PC-9 (cell line): ENCODE data around the gene PDIA4. TPM values are rescaled to one million over a fixed set of nuclear protein-coding genes. Genes with fewer than 3 reads are reported as not detected.

Experiments used
- BruUV-seq: library from RNA; stranded (reverse); fragments of 400-500 nt; replicated peaks from 2 replicates; lab custom pipeline; 2021; lab: Mats Ljungman, UMichigan
- CTCF ChIA-PET: fragments of 300-600 bp; sonication (Branson Sonifier 250); formaldehyde crosslinking; loops from one replicate; lab custom pipeline; 2022; ENCODE audit warnings: antibody characterized with exemption; lab: Charles Lee
- POLR2A ChIA-PET: fragments of 300-600 bp; sonication (Branson Sonifier 250); formaldehyde crosslinking; loops from one replicate; lab custom pipeline; 2022; ENCODE audit warnings: antibody characterized with exemption; ENCODE audit not compliant: unreplicated experiment; lab: Charles Lee
- DNase-seq, 2 experiments: peaks; one replicate each; pipeline versions ENCODE4 v3.0.0 to v3.0.0-alpha.2; 2015 to 2022; ENCODE audit warnings: mixed read lengths in 1 of 2
- H2AFZ ChIP-seq: fragments of 200-600 bp; sonication (generic); 2 replicates; pipeline ENCODE4 v1.8.1; 2017; ENCODE audit warnings: antibody characterized with exemption
- H3F3A ChIP-seq: fragments of 200-600 bp; sonication (generic); 2 replicates; pipeline ENCODE4 v1.8.1; 2017; ENCODE audit warnings: antibody characterized with exemption, mild to moderate bottlenecking, low read depth; ENCODE audit not compliant: insufficient read depth
- H3K27ac ChIP-seq: fragments of 200-600 bp; sonication (generic); 2 replicates; pipeline ENCODE4 v1.6.1; 2016; ENCODE audit warnings: mixed run types
- H3K27me3 ChIP-seq: fragments of 200-600 bp; sonication (generic); 2 replicates; pipeline ENCODE4 v1.6.1; 2016; ENCODE audit warnings: low read depth, mixed run types; ENCODE audit not compliant: insufficient read depth
- H3K36me3 ChIP-seq: fragments of 200-600 bp; sonication (generic); 2 replicates; pipeline ENCODE4 v1.6.1; 2016; ENCODE audit warnings: low read depth, mixed run types
- H3K4me1 ChIP-seq: fragments of 200-600 bp; sonication (generic); replicated peaks from 2 replicates; pipeline ENCODE4 v1.6.1; 2016; ENCODE audit warnings: mixed run types; ENCODE audit not compliant: insufficient read depth
- H3K4me2 ChIP-seq: fragments of 200-600 bp; sonication (generic); 2 replicates; pipeline ENCODE4 v1.6.1; 2017; ENCODE audit warnings: mixed run types
- H3K4me3 ChIP-seq: fragments of 200-600 bp; sonication (generic); 2 replicates; pipeline ENCODE4 v1.6.1; 2016; ENCODE audit warnings: mixed run types
- H3K79me2 ChIP-seq: fragments of 200-600 bp; sonication (generic); 2 replicates; pipeline ENCODE4 v1.6.1; 2017; ENCODE audit warnings: low read depth, mixed run types
- H3K9me2 ChIP-seq: fragments of 200-600 bp; sonication (generic); 2 replicates; pipeline ENCODE4 v1.8.1; 2017; ENCODE audit warnings: mild to moderate bottlenecking; ENCODE audit not compliant: insufficient read depth
- H3K9me3 ChIP-seq: fragments of 200-600 bp; sonication (generic); 2 replicates; pipeline ENCODE4 v1.8.1; 2016; ENCODE audit warnings: low read depth; ENCODE audit not compliant: insufficient read depth
- H4K20me1 ChIP-seq: fragments of 200-600 bp; sonication (generic); 2 replicates; pipeline ENCODE4 v1.8.1; 2017; ENCODE audit not compliant: insufficient read depth
- CTCF ChIP-seq: fragments of 200-600 bp; sonication (generic); conservative IDR thresholded peaks from 2 replicates; pipeline ENCODE4 v1.6.1; 2017; ENCODE audit warnings: mixed run types, antibody characterized with exemption, mild to moderate bottlenecking, moderate library complexity
- EZH2 ChIP-seq: fragments of 200-600 bp; sonication (generic); IDR thresholded peaks from 2 replicates; pipeline ENCODE4 v1.8.0; 2017; ENCODE audit warnings: antibody characterized with exemption, low read depth
- intact Hi-C: fragments of 100-400 bp; cut with micrococcal nuclease; formaldehyde crosslinking; loops from one replicate; pipeline ENCODE4 v1.10.0; 2022; ENCODE audit not compliant: unreplicated experiment
- total RNA-seq: library from RNA; stranded (reverse); gene quantifications from 2 replicates; pipeline ENCODE4 v1.2.3, GENCODE V29; 2021

PDIA4 gene
- total RNA-seq, 1 experiment from 2014 or later: 221 TPM

DNA sequence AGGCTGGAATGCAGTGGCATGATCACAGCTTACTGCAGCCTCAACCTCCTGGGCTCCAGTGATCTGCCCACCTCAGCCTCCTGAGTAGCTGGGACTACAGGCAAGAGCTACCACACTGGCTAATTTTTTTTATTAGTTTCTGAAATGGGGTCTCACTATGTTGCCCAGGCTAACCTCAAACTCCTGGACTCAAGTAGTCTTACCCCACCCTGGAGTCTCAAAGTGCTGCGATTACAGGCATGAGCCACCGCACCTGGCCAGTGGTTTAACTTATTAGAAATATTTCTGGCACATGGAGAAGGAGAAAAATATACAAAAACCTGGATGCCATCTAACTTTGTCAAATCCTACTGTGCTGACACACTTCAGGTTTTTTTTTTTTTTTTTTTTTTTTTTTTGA lies 47.0 kb upstream of the PDIA4 start:
- H3K4me1 ChIP-seq: no peaks in the 10 kb centered on the region
- H3K4me2 ChIP-seq: no peak overlapping the region
- no peaks in the 10 kb centered on the region for H3K27me3 ChIP-seq
- H3K27ac ChIP-seq: no peak overlapping the region
- ChIA-PET CTCF (no interaction called here), POLR2A (no interaction called here)
- no peak for DNase-seq
- no peaks in the 10 kb centered on the region for H3F3A ChIP-seq
- H3K9me3 ChIP-seq: no peaks in the 10 kb centered on the region
- no TSS peak for BruUV-seq
- H2AFZ ChIP-seq: no peak overlapping the region
- no peaks in the 10 kb centered on the region for H3K9me2 ChIP-seq
- no peaks in the 10 kb centered on the region for H4K20me1 ChIP-seq
- intact Hi-C loops: no loop called here
- H3K36me3 ChIP-seq: peaks cover 11% of the 10 kb centered on the region; the same call in 1 of the 2 replicates
- H3K79me2 ChIP-seq: no peaks in the 10 kb centered on the region
- TF ChIP-seq CTCF: no peak
- no peak for TF ChIP-seq EZH2
- no peak overlapping the region for H3K4me3 ChIP-seq

DNA sequence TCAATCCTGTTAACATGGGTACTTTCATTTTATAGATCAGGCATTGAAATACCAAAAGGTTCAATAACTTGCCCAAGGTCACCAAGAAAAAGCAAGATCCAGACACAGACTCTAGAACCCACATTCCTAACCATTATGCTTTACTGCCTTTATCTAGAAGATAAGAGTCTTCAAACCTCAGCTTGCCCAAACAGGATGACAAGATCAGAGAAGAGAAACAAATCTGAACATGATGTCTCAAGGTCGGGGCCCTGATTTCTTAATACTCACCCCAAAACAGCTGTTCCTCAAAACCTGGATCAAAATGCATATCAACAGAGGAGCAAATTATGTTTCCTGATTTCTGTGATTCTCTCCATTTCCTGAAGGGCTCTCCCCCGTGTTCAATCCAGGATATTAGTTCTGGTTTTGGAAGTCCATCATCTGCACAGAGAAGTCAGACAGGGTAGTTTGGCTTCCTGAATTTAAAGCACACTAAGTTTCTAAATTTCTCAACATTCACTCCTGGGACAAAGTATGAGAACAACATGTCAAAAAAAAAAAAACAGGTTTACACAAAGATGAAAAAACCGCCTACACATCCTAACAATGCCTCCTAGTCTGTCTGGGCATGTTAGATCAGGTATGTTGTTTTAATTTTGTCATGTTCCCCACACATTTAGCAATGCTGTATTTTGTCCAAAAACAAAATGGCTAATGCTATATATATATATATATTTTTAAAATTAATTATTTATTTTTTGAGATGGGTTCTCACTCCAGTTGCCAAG lies 46.0 kb upstream of the PDIA4 start:
- no peak for DNase-seq
- Histone ChIP-seq H3K4me3 (no peak overlapping the region), H3K27me3 (no peaks in the 10 kb centered on the region), H3F3A (no peaks in the 10 kb centered on the region), H3K4me1 (no peaks in the 10 kb centered on the region), H3K4me2 (no peak overlapping the region), H2AFZ (no peak overlapping the region), H3K9me3 (no peaks in the 10 kb centered on the region), H3K9me2 (no peaks in the 10 kb centered on the region), H3K36me3 (peaks cover 11% of the 10 kb centered on the region; the same call in 1 of the 2 replicates), H3K27ac (no peak overlapping the region), H4K20me1 (no peaks in the 10 kb centered on the region), H3K79me2 (no peaks in the 10 kb centered on the region)
- CTCF ChIA-PET: no interaction called here
- POLR2A ChIA-PET: interaction anchor here (0.6 kb wide), 1 partner anchor 25 kb away, joined by 3 read pairs; no protein-coding TSS in a partner anchor
- intact Hi-C loops: no loop called here
- TF ChIP-seq EZH2 (no peak), CTCF (no peak)
- no TSS peak for BruUV-seq

DNA sequence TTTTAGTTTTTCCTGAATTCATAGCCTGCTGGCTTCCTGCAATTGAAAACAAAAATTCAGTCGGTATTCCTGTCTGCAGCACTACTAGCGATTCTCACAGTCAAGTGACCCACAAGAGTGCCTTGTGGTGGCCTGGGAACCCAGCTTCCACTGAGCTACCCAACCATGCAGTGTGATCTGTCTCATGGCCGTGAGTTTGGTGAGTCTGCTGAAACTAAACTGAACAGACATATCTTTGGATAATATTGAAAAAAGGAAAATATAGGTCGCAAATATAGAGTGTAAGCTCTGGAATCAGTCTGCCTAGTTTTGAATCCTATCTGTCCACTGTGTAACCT lies 44.1 kb upstream of the PDIA4 start:
- intact Hi-C loops: no loop called here
- H3K4me3 ChIP-seq: no peak overlapping the region
- POLR2A ChIA-PET: no interaction called here

More for the DNA sequence above, 44.1 kb upstream of the PDIA4 start:
- H3F3A ChIP-seq: peaks cover 11% of the 10 kb centered on the region; the same call in 1 of the 2 replicates
- no peaks in the 10 kb centered on the region for H3K79me2 ChIP-seq
- no peaks in the 10 kb centered on the region for H3K9me2 ChIP-seq
- H3K9me3 ChIP-seq: no peaks in the 10 kb centered on the region
- no peaks in the 10 kb centered on the region for H3K4me1 ChIP-seq
- H3K36me3 ChIP-seq: peaks cover 11% of the 10 kb centered on the region; the same call in 1 of the 2 replicates
- TF ChIP-seq CTCF (no peak), EZH2 (no peak)
- BruUV-seq: no TSS peak
- no peaks in the 10 kb centered on the region for H3K27me3 ChIP-seq
- no peak overlapping the region for H3K27ac ChIP-seq
- no peak overlapping the region for H3K4me2 ChIP-seq
- no peaks in the 10 kb centered on the region for H4K20me1 ChIP-seq
- CTCF ChIA-PET: no interaction called here
- no peak overlapping the region for H2AFZ ChIP-seq
- DNase-seq: no peak
